GM03348 (cell line): ENCODE measurements around the gene LPP.
A peak's percentile ranks its signal among the peaks of the same experiment; 100 is the strongest.
"Not testable (repeated sequence)": the region's sequence is repeated elsewhere in the genome, so short reads cannot be mapped to it uniquely, and the experiment has no call there.

Experiments used
- DNase-seq: peaks from one replicate; pipeline ENCODE4 v3.0.0; 2012; ENCODE audit warnings: low spot score

LPP gene

DNA sequence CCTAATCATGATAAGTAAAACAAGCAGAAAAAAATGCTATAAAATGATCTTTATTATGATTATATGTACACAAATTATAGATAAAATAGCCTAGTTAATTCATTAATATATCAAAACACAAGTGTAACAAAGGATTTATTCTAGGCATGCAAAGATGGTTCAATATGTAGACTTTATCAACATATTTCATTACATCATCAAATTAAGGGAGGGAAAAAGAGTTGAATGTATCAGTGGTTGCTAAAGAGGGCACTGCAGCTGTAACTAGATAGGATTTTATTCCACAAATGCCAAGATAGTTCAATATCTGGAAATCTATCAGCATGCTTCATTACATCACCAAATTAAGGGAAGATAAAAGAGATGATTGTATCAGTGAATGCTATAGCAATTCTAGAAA, 248.3 kb downstream of the LPP start:
- no peak for DNase-seq

DNA sequence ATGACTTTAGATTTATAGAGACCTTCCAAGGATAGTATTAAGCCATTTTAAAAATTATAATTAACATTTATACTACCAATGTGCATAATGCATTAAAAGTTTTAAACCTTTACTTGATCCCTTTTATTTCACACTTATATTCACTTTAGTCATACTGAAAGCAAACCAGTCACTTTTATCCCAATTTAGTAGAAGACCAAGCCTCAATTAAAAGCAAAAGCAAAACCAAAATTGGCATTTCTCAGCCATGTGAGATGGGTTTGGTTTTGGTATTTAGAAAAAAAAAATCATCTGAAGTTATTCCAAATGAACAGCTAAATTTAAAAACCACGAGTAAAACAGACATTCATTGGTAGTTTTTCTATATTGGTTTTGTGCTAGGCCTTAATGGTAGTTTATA, 249.4 kb downstream of the LPP start:
- no peak for DNase-seq

DNA sequence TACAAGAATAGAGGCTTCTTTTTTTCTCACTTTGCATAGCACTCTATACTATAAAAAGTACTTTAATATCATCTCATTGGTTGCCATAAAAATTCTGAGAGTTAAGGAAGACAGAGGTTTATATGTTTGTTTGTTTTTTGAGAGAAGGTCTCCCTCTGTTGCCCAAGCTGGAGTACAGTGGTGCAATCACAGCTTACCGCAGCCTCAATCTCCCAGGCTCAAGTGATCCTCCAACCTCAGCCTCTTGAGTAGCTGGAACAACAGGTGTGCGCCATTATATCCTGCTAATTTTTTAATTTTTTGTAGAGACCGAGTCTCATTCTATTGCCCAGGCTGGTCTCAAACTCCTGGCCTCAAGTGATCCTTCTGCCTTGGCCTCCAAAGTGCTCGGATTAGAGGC, 250.2 kb downstream of the LPP start:
- no peak for DNase-seq

DNA sequence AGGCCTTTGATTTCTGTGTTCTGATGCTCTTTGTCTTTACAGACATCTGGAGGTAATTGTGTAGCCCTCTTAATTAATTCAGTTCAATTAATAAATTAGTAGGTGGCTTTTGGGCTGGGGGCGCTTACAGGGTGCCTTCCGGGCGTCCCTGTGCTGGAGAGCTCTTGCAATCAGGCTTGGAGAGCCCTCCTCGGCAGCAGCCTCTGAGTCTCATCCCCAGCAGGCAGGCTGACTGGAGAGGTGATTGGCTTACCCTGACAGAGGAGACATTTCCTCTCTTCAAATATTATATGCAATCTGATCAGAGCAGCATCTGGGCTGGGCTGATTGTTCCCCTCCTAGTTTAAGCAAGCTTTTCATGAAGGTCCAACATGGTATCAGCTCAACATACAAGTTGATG, 250.7 kb downstream of the LPP start:
- no peak for DNase-seq

DNA sequence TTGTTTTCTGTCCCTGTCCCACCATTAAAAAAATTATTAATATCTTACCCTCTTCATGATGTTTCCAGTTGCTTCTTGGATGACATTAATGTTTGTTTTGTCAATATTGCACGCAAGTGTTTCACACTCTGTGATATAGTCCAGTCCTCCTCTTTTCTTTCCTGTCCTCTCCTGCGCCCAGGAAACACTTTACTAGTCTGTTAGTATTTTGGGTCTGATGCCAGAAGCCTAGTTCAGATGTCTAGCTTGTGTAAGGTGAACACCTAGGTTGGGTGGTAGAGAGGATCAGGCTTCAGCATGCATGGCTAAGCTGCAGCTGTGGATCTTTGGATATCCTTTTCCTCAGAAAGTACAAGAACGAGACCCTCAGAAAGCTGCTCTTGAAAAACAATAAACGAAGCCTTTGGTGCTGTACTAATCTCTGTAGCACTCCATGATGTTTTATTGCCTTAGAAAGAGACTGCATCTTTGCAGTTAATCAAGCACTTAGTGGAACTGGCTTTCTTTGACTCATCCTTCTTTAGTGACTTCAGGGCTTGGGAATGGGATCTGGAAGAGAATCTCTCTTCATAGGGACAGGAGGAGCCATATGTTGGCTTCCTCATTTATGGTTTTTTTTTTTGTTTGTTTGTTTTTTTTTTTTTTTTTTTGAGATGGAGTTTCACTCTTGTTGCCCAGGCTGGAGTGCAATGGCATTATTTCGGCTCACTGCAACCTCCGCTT, 253.4 kb downstream of the LPP start:
- peak; percentile 50 for DNase-seq

DNA sequence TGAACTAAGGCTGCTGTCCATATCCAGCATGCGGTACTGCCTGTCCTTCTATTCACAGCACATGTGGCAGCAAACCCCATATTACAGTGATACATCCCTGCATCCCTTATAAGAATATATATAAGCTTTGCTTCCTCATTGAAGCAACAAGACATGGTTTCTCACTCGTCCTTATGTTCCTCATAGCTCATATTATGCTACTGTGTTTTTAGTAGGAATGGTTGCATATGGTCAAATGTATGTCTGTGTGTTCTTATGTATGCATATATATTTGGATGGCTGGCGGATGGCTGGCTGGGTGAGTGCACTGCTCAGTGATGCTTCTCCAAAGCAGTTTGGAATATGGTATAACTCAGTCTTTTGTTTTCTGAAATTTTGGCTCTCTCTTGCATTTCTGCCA, 254.9 kb downstream of the LPP start:
- DNase-seq = no peak

DNA sequence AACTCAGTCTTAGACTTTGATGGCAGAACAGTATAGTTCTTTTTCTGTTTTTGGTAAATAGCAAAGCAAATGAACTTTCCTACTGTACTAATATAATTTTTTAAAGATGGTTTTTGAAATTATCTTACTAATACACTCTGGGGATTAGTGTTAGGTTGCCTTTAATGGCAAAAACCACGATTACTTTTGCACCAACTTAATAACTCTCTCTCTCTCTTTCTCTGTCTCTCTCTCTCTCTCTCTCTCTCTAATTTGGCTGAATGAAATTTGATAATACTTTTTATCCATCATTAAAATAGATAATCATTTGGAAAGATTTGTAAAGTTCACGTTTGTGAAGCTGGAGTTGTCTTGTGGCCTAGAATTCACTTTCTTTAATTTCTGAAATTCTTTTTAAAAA, 257.8 kb downstream of the LPP start:
- no peak for DNase-seq

DNA sequence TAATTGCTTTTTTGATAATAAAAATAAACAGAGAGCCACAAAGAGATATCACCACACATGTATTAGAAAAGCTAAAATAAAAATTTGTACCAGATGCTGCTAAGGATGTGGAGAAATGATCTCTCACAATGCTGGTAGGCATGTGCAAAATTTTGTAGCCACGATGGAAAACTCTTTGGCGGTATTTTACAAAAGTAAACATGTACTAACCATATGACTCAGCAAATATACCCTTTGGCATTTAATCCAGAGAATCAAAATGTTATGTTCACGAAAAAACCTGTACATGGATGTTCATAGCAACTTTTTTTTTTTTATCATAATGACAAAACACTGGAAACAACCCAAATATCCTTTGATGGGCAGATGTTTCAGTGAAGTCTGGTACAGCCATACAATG, 261.2 kb downstream of the LPP start:
- DNase-seq = no peak

DNA sequence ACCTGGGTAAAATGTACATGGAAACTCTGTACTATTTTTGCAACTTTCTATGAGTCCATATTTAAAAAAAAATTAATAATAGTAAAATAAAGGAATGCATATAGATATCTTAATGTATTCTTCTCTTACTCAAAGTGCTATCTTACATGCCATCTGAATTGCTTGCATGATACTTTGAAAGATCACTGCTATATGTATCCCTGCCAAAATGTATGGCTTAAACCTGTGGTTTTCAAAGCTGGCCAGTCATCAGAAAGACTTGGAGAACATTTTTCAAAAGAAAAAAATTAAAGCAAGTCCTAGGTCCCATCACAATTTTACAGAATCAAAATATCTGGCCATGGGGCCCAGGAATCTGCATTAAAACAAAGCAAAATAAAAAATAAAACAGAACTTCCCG, 262.1 kb downstream of the LPP start:
- DNase-seq = no peak

DNA sequence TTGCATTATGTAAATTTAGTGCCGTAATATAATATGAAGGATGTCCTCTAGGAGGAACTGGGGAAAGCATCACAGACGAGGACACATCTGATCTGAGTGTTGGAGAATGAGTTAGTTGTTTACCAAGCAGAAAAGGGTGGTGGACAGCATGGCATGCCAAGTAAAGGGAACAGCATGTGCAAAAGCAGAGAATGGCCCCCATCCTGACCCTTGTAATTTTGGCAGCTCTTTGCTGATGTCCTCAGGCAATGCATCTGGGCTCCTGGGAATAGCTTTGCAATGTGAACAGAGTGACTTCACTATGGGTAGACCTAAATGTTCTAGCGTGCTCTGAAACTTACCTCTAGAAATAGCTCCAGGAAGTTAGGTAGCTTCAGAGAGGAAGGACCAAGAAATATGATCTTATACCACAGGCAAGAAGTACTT, 263.3 kb downstream of the LPP start:
- DNase-seq = no peak

DNA sequence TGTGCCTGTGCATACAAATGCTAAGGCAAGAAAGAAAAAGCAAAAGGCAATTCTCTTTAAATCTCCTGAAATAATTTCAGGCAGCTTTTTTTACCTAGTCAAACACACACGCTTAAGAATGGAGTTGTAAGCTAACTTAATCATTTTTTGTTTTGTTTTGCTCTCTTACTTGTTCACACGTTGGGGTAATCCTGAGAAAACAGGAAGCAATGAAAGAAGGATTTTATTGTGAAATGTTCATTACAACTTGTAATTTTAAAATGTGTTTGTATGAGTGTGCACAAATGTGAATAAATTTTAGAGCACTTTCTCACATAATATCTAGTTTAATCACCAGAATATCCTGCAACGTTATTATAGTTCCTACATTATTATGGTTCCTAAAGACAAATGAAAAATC, 263.8 kb downstream of the LPP start:
- no peak for DNase-seq

DNA sequence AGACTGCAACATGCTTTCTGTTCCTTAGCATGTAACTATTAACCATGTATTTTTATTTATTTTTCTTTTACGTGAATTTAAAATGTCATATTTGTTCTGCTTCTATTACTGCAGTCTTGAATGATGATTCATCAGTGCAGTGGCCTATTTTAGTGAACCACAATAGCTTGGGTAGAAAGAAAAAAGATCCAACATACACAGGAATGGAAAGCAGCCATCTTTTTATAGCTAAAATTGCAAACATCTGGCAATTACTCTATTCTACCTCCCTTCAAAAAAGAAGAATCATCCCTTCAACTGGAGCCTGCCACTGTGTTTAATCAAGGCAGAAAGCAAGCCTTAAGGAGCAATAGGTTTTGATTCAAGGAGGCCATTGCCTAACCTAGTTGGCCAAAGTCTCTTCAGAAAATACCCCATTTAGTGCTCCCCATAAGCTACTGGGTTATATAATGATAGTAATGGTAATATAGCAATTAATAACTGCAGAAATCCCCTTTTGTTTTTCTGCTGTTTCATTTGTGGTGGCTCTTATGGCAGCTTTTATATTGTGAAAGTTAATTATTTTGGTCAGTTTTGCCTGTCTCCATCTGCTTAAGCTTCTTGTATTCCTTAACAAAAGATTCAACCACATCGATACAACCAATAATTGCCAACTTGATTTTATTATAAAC, 267.3 kb downstream of the LPP start:
- DNase-seq = peak; percentile 74

DNA sequence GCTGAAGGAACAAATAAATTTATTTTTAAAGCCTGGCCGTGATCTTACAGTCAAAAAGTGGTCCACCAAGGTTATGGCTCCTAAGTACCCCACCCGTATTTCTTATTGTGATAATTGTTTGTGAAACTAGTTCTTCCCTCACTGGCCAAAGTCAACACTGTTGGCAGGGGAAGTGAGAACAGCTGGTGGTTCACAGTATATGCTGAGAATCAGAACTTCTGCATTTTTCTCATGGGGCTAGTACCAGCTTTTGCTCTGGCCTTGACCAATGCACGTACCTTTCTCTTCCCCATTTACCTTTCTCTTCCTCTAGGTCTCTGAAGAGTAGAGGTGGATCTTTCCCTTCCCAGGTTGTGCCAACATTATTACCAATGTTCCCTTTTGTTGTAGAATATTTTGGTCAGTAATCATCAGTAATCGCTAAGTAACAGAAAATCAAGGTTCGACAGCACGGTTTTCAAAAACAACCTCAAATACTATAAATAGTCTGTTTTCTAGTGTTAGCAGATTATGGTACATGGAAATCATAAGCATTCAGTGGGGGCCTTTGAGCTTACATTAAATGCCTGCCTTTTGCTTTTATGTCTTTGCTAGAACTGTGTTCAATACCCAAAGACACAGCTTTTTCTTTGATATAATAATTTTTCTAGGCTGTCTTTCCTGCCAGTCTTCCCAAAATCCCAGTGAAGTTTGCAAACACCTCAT, 268.0 kb downstream of the LPP start:
- DNase-seq = no peak

DNA sequence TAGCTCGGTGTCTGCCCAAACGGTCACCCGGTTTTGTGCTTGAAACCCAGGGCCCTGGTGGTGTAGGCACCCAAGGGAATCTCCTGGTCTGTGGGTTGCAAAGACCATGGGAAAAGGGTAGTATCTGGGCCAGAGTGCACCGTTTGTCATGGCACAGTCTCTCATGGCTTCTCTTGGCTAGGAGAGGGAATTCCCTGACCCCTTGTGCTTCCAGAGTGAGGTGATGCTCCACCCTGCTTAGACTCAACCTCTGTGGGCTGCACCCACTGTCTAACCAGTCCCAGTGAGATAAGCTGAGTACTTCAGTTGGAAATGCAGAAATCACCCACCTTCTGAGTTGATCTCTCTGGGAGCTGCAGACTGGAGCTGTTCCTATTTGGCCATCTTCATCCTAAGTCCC, 274.0 kb downstream of the LPP start:
- DNase-seq = not testable (repeated sequence)

DNA sequence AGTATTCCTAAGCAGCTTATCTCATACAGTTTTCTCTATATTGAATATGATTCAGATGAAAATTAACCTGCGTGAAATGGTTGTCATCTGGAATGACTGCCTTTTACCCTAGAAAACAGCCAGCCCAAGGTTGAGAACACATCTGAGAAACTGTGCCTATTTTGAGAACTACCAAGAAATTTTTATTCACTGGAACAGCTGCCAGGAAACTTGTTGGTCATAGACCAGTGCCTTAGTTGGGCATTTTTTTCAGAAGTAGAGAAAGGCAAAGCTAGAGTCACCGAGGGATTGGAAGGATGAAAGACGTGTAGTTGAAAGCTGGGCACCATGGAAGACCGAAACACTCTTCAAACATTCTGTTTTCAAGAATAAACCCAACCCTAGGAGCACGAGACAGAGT, 277.1 kb downstream of the LPP start:
- no peak for DNase-seq

DNA sequence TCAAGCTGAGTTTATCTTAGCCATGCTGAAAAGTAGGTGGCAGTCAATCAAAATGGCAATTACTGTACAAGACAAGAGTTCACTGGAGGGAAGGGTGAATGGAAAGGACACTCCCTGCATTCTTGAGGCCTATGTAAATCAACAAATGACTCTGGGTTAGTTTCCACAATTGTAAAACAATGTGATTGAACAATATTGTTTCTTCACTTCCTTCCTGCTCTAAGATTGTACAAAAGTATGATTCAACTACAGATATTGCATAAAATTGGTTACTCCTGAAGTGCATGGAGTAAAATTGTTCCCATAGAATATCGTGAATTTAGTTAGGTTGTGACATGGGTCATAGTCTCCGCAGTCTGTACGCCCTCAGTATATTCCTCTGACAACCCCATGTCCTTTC, 277.6 kb downstream of the LPP start:
- peak; percentile 44 for DNase-seq

DNA sequence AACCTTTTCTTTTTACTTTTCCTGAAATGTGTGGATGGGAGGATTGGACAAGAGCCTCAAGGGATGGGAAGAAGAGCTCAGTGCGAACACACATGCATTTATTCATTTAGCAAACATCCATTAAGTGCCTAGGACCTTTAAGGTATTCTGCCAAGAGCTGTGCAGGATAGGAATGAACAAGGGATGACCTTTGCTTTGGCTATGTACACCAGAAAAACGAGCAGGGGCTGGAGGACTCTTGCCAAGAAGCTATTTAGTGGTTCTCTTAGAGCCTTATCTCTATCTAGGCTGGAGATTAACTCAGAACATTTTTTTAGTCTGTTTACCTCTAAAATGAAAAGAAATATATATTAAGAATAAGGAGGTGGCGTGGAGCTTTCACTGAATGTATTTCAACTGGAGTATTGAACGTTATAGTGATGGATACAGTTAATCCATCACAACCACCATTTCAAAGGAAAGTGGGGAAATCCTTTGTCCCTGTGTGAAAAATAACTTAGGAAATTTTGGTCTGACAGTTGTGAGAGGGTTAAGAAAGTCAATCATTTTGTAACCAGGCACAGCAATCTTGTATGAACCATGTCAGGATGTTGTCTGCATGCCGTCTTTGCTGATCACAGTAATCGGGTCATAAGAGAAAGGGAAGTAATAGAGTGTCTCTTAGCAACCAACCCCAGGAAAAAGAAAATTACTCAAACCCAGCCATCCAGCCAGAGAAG, 279.0 kb downstream of the LPP start:
- no peak for DNase-seq

DNA sequence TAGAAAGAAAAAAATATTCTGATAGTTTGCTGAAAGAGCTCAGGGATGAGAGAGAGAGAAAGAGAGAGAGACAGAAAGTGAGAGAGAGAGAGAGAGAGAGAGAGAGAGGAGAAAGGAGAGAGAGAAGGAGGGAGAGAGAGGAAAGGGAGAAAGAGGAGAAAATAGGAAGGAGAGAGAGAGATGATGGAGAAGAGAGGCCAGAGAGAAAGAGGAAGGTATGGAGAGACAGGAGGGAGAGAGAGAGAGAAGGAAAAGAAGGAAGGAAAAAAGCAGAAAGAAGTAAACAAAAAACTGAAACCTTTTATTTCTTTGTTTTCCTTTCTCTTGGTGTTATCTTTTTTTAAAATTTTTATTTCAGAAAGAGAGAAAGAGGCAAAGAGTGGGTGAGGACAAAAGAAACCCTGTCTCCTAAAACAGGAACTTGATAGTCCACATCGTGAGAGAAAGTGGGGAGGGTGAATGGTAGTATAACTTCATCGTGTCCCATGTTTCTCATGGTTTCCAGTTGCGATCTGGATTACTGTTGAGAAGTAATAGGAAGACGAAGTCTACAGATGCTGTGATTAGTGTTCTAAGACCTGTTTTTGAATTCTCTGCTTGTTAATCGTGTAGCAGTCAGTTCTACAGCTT, 279.7 kb downstream of the LPP start:
- no peak for DNase-seq

DNA sequence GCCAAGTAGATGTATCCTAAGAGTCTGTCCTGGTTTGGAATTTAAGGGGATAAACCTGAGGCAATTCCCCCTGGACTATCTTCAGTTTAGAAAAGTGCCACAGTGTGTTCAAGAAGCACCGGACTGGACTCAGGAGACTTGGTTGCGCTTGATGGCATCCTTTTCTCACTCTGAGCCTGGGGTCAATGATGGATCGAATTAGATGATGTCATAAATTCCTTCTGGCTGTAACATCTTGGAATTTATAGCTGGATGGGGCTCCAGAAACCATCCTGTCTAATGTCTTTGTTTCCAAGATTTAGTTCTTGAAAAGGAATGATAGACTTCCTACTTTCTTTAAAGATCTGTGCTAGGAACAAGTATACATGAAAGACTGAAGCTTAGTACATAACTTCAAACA, 280.6 kb downstream of the LPP start:
- peak; percentile 4 for DNase-seq

DNA sequence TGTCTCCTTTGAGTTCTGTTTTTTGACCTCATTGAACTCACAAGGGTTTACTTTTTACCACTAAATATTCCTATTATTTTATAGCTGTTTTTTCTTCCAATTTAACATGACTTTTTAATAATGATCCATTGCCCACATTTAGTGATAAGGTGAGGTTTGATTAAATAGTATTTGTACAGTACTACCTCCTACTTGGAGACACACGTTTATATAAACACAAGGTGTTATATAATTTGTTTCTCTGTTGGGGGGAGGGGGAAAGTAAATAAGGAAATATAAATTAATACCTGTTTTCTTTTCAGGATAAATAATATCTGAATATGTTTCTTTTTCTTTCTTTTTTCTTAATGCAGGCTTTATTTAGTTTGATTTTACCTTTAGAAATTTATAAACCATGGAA, 281.3 kb downstream of the LPP start:
- DNase-seq = no peak

DNA sequence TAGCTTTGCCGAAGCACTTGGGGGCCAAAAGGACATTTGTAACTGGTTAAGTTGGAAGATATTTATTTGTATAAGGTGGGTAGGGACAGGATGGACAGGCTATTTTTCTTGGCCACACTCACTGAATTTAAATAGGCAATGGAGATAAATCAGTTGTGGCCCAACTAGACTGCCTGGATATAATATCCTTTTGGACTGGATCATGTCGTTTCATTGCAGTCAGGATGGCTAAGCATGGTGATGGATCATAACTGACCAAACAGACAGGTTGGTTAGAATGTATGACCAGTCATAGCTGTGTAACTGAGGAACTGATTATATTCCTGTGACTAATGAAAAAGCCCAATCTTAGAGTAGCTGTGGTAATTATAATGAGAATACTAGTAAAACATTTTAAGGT, 284.0 kb downstream of the LPP start:
- DNase-seq = no peak

DNA sequence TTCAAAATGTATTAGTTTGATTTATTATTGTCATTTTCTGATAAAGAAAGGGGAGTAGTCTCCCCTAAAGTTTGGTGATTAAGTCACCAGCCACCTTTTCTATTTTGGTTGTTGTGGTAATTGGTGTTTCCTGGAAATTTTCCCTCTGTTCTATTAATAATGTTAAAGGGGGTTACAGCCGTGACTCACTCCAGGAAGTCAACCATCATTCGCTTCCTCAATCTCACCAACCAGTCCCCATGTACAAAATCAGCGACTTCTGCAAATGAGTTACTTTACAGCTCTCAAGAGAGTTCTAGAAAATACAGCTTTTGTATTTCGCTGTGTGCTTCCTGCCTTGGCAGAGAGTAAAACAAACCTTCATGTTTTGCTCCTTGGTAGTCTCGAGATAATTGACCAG, 285.1 kb downstream of the LPP start:
- DNase-seq = no peak
